HPDE6-E6E7 (cell line): Measurements from ENCODE around the gene IFT52.

Experiments used
- DNase-seq: peaks from one replicate; pipeline ENCODE4 v3.0.0; 2011; ENCODE audit warnings: missing footprints; ENCODE audit errors: extremely low spot score

Gene IFT52, protein sequence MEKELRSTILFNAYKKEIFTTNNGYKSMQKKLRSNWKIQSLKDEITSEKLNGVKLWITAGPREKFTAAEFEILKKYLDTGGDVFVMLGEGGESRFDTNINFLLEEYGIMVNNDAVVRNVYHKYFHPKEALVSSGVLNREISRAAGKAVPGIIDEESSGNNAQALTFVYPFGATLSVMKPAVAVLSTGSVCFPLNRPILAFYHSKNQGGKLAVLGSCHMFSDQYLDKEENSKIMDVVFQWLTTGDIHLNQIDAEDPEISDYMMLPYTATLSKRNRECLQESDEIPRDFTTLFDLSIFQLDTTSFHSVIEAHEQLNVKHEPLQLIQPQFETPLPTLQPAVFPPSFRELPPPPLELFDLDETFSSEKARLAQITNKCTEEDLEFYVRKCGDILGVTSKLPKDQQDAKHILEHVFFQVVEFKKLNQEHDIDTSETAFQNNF

GRCh38 chr20:43590392-43591303 lies at the start of gene IFT52:
IFT52 (plus strand) TSS chr20:43590937; CDS start chr20:43594699, 3,762 bp downstream.
- peak; percentile 100 for DNase-seq

DNA sequence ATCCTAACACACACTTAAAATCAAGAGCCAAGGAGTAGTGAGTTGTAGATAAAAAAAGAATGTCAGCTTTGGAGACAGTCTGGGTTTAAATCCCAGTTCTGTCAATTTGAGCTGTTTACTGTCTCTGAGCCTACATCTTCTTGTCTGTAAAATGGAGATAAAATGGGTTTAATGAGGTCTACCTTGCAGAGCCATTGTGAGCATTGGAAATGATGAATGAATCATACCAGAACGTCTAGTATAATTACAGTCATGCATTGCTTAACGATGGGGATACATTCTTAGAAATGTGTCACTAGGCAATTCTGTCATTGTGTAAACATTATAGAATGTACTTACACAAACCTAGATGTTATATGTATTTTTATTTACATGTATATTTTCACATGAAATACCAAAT lies 49.5 kb upstream of the IFT52 start:
- DNase-seq: no peak

GRCh38 chr20:43542161-43542560 lies 48.6 kb upstream of the IFT52 start:
- no peak for DNase-seq

GRCh38 chr20:43542674-43543073 lies 48.1 kb upstream of the IFT52 start:
- no peak for DNase-seq

- no peak for DNase-seq
Measured at GRCh38 chr20:43543138-43543537, 47.6 kb upstream of the IFT52 start.

- DNase-seq: no peak
Measured at GRCh38 chr20:43544501-43544900, 46.2 kb upstream of the IFT52 start.

- DNase-seq: no peak
Measured at GRCh38 chr20:43545837-43546578, 44.7 kb upstream of the IFT52 start.

DNA sequence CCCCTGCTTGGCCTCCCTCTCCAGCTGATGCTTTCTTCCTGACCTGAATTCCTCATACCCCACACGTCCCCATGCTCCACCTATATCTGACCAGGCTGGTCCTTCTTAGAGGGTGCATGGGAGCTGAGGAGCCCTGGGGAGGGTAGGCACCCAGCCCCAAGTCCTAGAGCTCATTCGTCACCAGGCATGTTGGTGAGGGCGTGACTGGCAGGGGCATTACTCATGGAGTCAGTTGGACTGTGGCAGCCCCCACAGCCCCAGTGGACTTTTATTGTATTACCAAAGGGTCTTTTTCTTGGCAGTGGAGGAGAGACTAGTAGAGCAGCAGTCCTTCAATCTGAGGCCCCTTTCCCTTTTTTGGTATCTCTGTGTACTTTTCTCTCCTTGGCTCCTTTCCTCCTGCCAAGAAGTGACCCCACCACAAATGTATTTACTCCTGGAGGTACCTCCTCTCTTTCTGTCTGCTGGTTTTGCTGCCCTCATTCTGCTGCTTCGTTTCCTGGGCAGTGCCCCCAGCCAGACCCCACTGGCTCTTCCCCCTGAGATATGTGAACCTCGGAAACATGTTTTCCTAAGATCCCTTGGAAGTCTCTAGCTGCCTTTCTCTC lies 42.4 kb upstream of the IFT52 start:
- DNase-seq: no peak

- DNase-seq: no peak
Measured at GRCh38 chr20:43549416-43550065, 41.2 kb upstream of the IFT52 start.

- DNase-seq: no peak
Measured at GRCh38 chr20:43550456-43550855, 40.3 kb upstream of the IFT52 start.

DNA sequence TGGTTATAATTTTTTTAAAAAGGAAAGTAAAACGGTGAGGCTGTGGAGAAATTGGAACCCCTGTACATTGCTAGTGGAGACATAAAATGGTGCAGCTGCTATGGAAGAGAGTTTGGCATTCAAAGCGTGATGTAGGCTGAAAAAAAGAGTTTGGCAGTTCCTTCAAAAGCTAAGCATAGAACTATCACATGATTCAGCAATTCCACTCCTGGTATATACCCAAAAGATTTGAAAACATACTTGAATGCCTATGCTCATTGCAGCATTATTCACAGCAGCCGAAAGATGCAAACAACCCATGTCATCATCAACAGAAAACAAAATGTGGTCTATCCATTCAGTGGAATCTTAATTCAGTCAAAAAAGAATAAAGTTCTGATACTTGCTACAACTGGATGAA lies 36.4 kb upstream of the IFT52 start:
- no peak for DNase-seq

DNA sequence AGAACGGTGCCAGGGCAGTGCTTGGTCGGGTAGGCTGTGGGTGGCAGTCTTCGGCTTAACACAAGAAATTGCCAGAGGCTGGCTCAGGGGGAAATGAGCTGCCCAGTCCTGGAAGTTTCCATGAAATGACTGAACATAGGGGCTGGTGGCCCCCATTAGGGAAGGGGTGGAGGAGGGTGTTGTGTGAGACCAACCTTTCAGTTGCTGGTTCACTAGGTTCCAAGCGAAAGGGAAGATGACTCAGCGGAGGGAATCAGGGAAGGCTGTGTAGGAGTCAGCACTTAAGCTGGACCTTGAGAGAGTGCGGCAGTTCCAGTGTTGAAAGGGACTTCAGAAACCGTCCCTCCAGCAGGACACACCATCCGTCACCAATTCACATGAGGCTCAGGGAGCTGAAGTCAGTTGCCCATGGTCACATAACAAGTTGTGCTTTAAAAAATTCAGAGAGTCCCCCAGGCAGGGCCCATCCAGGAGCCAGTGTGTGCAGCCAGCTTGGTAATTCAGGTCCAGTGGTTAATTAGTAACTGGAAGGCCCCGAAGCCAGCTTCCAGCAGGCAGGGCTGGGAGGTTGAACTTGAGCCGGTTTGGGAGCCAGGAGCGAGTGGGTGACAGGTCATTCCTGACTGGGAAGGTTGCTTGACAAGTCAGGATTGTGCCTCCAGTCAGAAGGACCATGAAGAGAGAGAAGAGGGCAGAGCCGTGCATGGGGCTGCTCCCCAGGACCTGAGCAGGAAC lies 32.2 kb upstream of the IFT52 start, which contains the start of gene SGK2:
Gene SGK2, plus strand, starts transcription at position 616 of the 735 bp plus-strand sequence. CDS start 7,469 bp downstream, outside the sequence.
- DNase-seq: peak; percentile 64

- DNase-seq: no peak
Measured at GRCh38 chr20:43559147-43559987, 31.4 kb upstream of the IFT52 start.

DNA sequence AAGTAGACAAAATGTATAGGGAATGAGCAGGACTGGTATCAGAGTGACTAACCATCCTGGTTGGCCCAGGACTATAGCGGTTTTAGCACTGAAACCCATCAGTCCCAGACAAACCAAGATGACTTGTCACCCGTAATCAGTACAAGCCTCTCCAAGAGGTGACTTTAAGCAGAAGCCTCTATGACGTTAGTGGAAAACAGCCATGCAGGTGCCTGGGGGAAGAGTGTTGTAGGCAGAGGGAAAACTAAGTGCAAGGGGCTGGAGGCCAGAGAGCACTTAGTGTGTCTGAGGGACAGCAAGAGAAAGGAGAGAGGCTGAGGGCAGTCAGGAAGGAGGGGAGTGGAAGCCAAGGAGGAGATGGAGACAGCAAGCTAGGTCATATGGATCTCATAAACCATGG lies 29.8 kb upstream of the IFT52 start:
- DNase-seq: no peak

- DNase-seq: no peak
Measured at GRCh38 chr20:43563429-43563828, 27.3 kb upstream of the IFT52 start.

GRCh38 chr20:43563991-43564390 lies 26.7 kb upstream of the IFT52 start:
- no peak for DNase-seq

GRCh38 chr20:43564455-43564854 lies 26.3 kb upstream of the IFT52 start:
- DNase-seq: no peak

DNA sequence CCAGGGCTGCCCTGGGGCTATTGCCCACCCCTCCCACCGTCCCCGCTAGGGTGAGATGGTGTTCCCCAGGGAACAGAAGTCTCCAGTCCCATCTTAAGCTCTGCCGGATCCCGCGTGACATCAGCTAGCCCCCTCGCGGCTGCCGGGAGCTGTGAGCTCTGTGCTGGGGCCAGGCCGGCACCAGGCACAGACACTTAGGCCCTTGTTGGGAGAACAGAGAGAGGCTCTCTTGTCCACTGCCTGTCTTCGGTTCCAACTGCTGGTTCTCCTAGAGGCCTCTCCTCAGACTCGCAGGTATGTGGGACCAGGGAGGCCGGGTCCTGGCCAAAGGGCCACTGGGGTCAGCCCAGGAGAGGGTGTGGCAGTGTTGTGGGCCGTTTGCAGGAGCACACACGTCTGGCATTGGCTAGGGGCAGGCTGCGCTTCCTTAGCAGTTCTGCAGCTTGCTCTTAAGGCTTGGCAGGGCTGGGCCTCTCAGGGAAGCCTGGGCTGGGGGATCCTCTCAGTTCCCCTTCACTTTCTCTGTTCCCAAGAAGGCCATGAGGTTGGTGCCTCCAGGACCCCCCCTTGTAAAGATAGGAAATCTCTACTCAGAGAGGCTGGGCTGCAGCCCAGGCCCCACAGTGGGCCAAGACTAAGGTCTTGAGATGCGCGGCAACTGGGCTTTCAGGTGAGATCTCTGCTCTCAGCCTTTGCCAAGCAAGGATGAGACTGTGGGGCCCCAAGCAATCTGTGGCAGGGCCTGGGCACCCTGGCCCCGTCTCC lies 25.6 kb upstream of the IFT52 start:
- no peak for DNase-seq

DNA sequence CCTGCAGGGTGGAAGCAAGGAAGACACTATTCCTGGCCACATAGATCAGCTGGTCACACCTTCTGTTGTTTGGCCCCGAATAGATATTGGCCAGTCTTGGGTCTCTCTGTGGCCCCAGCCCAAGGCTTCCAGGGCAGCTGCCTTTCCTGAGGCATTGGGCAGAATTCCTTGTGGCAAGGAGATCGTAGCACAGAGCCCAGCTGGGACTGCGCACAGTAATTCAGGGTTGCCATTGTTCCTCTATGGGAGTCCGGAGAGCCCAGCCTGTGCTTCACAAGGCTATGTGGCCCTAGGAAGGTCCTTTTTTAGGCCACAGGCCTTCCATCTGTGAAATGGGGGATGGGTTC lies 25.0 kb upstream of the IFT52 start:
- no peak for DNase-seq
